ENCODE data around the gene CDK3. TPM values are rescaled to one million over a fixed set of nuclear protein-coding genes. Genes with fewer than 3 reads are reported as not detected.
A peak's percentile ranks its signal among the peaks of the same experiment; 100 is the strongest.

CDK3 gene
- total RNA-seq, 1 experiment from 2014 or later = 6.4 TPM

GRCh38 chr17:75981019-75981615, 19.5 kb upstream of the CDK3 start:
- Histone ChIP-seq H3K4me3 (no peak overlapping the region), H3K27me3 (no peaks in the 10 kb centered on the region), H3K36me3 (peaks cover 9% of the 10 kb centered on the region), H3K9me3 (no peaks in the 10 kb centered on the region)
- no peak for DNase-seq

- Histone ChIP-seq H3K4me3 (no peak overlapping the region), H3K27me3 (no peaks in the 10 kb centered on the region), H3K9me3 (no peaks in the 10 kb centered on the region), H3K36me3 (peaks cover 2% of the 10 kb centered on the region; the same call in 1 of the 2 replicates)
- no peak for DNase-seq
Measured at GRCh38 chr17:75983501-75984181, 17.0 kb upstream of the CDK3 start.

GRCh38 chr17:75985986-75986385, 14.7 kb upstream of the CDK3 start:
- no peaks in the 10 kb centered on the region for H3K27me3 ChIP-seq
- peaks cover 2% of the 10 kb centered on the region; the same call in 1 of the 2 replicates for H3K36me3 ChIP-seq
- DNase-seq = no peak
- no peak overlapping the region for H3K4me3 ChIP-seq
- H3K9me3 ChIP-seq = no peaks in the 10 kb centered on the region

- H3K27me3 ChIP-seq = no peaks in the 10 kb centered on the region
- no peaks in the 10 kb centered on the region for H3K9me3 ChIP-seq
- DNase-seq = peak; percentile 47
- H3K4me3 ChIP-seq = no peak overlapping the region
- H3K36me3 ChIP-seq = peaks cover 8% of the 10 kb centered on the region
Measured at GRCh38 chr17:75987041-75987440, 13.6 kb upstream of the CDK3 start.

GRCh38 chr17:75991396-75991795, 9.3 kb upstream of the CDK3 start:
- DNase-seq = no peak
- no peak overlapping the region for H3K4me3 ChIP-seq
- no peaks in the 10 kb centered on the region for H3K9me3 ChIP-seq
- no peaks in the 10 kb centered on the region for H3K27me3 ChIP-seq
- peaks cover 16% of the 10 kb centered on the region for H3K36me3 ChIP-seq

- Histone ChIP-seq H3K4me3 (no peak overlapping the region), H3K9me3 (no peaks in the 10 kb centered on the region), H3K27me3 (no peaks in the 10 kb centered on the region), H3K36me3 (peaks cover 14% of the 10 kb centered on the region)
- no peak for DNase-seq
Measured at GRCh38 chr17:75994802-75995370, 5.8 kb upstream of the CDK3 start.

- DNase-seq = no peak
- Histone ChIP-seq H3K9me3 (no peaks in the 10 kb centered on the region), H3K36me3 (peaks cover 17% of the 10 kb centered on the region), H3K27me3 (no peaks in the 10 kb centered on the region), H3K4me3 (no peak overlapping the region)
Measured at GRCh38 chr17:75995385-75995925, 5.2 kb upstream of the CDK3 start.

- DNase-seq = no peak
- Histone ChIP-seq H3K4me3 (no peak overlapping the region), H3K27me3 (no peaks in the 10 kb centered on the region), H3K36me3 (peaks cover 11% of the 10 kb centered on the region), H3K9me3 (no peaks in the 10 kb centered on the region)
Measured at GRCh38 chr17:75996665-75997590, 3.7 kb upstream of the CDK3 start.

GRCh38 chr17:75998327-75998795, 2.3 kb upstream of the CDK3 start:
- Histone ChIP-seq H3K9me3 (no peaks in the 10 kb centered on the region), H3K27me3 (no peaks in the 10 kb centered on the region), H3K36me3 (peaks cover 8% of the 10 kb centered on the region), H3K4me3 (no peak overlapping the region)
- no peak for DNase-seq

GRCh38 chr17:76000016-76000754, 470 bp upstream of the CDK3 start:
- Histone ChIP-seq H3K36me3 (peaks cover 4% of the 10 kb centered on the region; the same call in 1 of the 2 replicates), H3K9me3 (no peaks in the 10 kb centered on the region), H3K4me3 (no peak overlapping the region), H3K27me3 (no peaks in the 10 kb centered on the region)
- peak; percentile 34 for DNase-seq

- DNase-seq = no peak
- Histone ChIP-seq H3K9me3 (no peaks in the 10 kb centered on the region), H3K4me3 (no peak overlapping the region), H3K27me3 (no peaks in the 10 kb centered on the region), H3K36me3 (peaks cover 7% of the 10 kb centered on the region; the same call in 1 of the 2 replicates)
Measured at GRCh38 chr17:76002100-76002499, 1.4 kb downstream of the CDK3 start.

- no peaks in the 10 kb centered on the region for H3K27me3 ChIP-seq
- no peak for DNase-seq
- peaks cover 7% of the 10 kb centered on the region; the same call in 1 of the 2 replicates for H3K36me3 ChIP-seq
- H3K4me3 ChIP-seq = no peak overlapping the region
- no peaks in the 10 kb centered on the region for H3K9me3 ChIP-seq
Measured at GRCh38 chr17:76003915-76004314, 3.3 kb downstream of the CDK3 start.

GRCh38 chr17:76004750-76005262, 4.2 kb downstream of the CDK3 start:
- H3K4me3 ChIP-seq = no peak overlapping the region
- H3K27me3 ChIP-seq = no peaks in the 10 kb centered on the region
- peaks cover 7% of the 10 kb centered on the region; the same call in 1 of the 2 replicates for H3K36me3 ChIP-seq
- H3K9me3 ChIP-seq = no peaks in the 10 kb centered on the region
- DNase-seq = peak; percentile 42

- Histone ChIP-seq H3K4me3 (no peak overlapping the region), H3K27me3 (no peaks in the 10 kb centered on the region), H3K36me3 (peaks cover 4% of the 10 kb centered on the region; the same call in 1 of the 2 replicates), H3K9me3 (no peaks in the 10 kb centered on the region)
- DNase-seq = peak; percentile 63
Measured at GRCh38 chr17:76005263-76006149, 4.9 kb downstream of the CDK3 start.
